Breast epithelium (tissue), 4 donors: ENCODE data around the gene ANKS1B. TPM values are rescaled to one million over a fixed set of nuclear protein-coding genes. Genes with fewer than 3 reads are reported as not detected.
"Not testable (repeated sequence)": the region's sequence is repeated elsewhere in the genome, so short reads cannot be mapped to it uniquely, and the experiment has no call there.

ENCODE experiments used
- DNase-seq, 2 donors: peaks; one replicate each; pipeline ENCODE4 v3.0.0-alpha.2; 2019; ENCODE audit warnings: low spot score in 2 of 2
- H3K27ac ChIP-seq, 2 donors: fragments of 200-600 bp; sonication (generic) in 1 of 2; one replicate each; pipeline ENCODE4 v1.5.1; 2016 to 2019; ENCODE audit warnings: mild to moderate bottlenecking in 1 of 2
- H3K27me3 ChIP-seq, 2 donors: fragments of 200-600 bp; sonication (generic) in 1 of 2; one replicate each; pipeline versions ENCODE4 v1.5.1 to v1.6.0; 2017 to 2019; ENCODE audit warnings: control low read depth in 1 of 2, mild to moderate bottlenecking in 1 of 2
- H3K36me3 ChIP-seq: fragments of 200-600 bp; one replicate; pipeline ENCODE4 v1.5.1; 2019
- H3K4me1 ChIP-seq, 2 donors: fragments of 200-600 bp; sonication (generic); one replicate each; pipeline ENCODE4 v1.5.1; 2016 to 2019; ENCODE audit warnings: control low read depth in 1 of 2
- H3K4me3 ChIP-seq, 3 donors: fragments of 200-600 bp; sonication (generic); 1 replicate in 2 of 3; 2 replicates in 1 of 3; pipeline ENCODE4 v1.5.1; 2016 to 2019; ENCODE audit warnings: mild to moderate bottlenecking in 3 of 3, moderate library complexity in 2 of 3
- H3K9me3 ChIP-seq, 2 donors: fragments of 200-600 bp; sonication (generic) in 1 of 2; one replicate each; pipeline ENCODE4 v1.5.1; 2016 to 2019; ENCODE audit warnings: control low read depth in 1 of 2
- CTCF ChIP-seq, 3 donors: fragments of 450-650 bp; IDR thresholded peaks; one replicate each; pipeline ENCODE4 v1.5.1; 2016 to 2017; ENCODE audit warnings: antibody characterized with exemption in 3 of 3, mild to moderate bottlenecking in 3 of 3, moderate library complexity in 3 of 3
- POLR2A ChIP-seq: fragments of 450-650 bp; IDR thresholded peaks from one replicate; pipeline ENCODE4 v1.6.1; 2016; ENCODE audit warnings: antibody characterized with exemption, mild to moderate bottlenecking, moderate library complexity
- POLR2AphosphoS5 ChIP-seq, 3 donors: sonication (generic); formaldehyde crosslinking; IDR thresholded peaks; one replicate each; pipeline ENCODE4 v1.6.1; 2017; ENCODE audit warnings: antibody characterized with exemption in 3 of 3
- intact Hi-C: fragments of 100-400 bp; cut with DNase I; formaldehyde crosslinking; loops from one replicate; pipeline ENCODE4 v1.15.1; 2023; ENCODE audit warnings: low total_unique reads
- total RNA-seq, 3 donors: library from RNA; depleted of rRNA; stranded (reverse); fragments of >200 nt; gene quantifications; one replicate each; pipeline ENCODE4 v1.1.0, GENCODE V29; 2016

ANKS1B gene
- total RNA-seq, 3 donors from 2014 or later, result 16.6 to 115 (median 32.4) TPM

- no peak for TF ChIP-seq CTCF (IDR thresholded peaks at IDR 0.05)
- no peak for TF ChIP-seq POLR2AphosphoS5 (IDR thresholded peaks at IDR 0.05)
- TF ChIP-seq POLR2A, result no peak
- Histone ChIP-seq H3K9me3 (no peaks in the 10 kb centered on the region), H3K27me3 (no peaks in the 10 kb centered on the region), H3K4me3 (no peak overlapping the region), H3K36me3 (no peaks in the 10 kb centered on the region), H3K4me1 (no peaks in the 10 kb centered on the region), H3K27ac (no peak overlapping the region)
- intact Hi-C loops, result no loop called here
- no peak for DNase-seq
These were observed 335.2 kb downstream of the ANKS1B start for GRCh38 chr12:99649551-99649950.

DNA sequence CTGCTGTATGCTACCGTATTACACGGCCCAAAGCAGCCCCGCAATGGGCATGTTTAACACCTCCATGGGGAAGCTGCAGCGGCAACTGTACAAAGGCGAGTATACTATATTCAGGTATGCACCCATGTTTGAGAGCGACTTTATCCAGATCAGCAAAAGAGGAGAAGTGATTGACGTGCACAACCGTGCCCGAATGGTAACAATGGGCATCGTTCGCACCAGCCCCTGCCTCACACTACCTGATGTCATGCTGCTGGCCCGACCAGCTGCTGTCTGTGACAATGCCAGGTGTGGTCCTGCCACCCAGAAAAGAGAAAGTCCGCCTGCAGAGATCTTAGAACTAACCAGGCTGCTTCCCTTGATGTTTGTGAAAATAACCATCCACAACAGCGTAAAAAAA is 336.6 kb downstream of the ANKS1B start:
- intact Hi-C loops, result no loop called here
- no peak for TF ChIP-seq POLR2AphosphoS5 (IDR thresholded peaks at IDR 0.05)
- no peak for TF ChIP-seq POLR2A
- no peak for TF ChIP-seq CTCF (IDR thresholded peaks at IDR 0.05)
- Histone ChIP-seq H3K27ac (no peak overlapping the region), H3K27me3 (no peaks in the 10 kb centered on the region), H3K9me3 (no peaks in the 10 kb centered on the region), H3K4me1 (no peaks in the 10 kb centered on the region), H3K36me3 (no peaks in the 10 kb centered on the region), H3K4me3 (no peak overlapping the region)
- DNase-seq, result no peak

- DNase-seq, result no peak
- TF ChIP-seq POLR2A (no peak), CTCF (IDR thresholded peaks at IDR 0.05) (no peak), POLR2AphosphoS5 (IDR thresholded peaks at IDR 0.05) (no peak)
- Histone ChIP-seq H3K4me3 (no peak within 1 kb of the TSS), H3K27ac (no peak within 1 kb of the TSS), H3K36me3 (no peaks in the 10 kb centered on the region), H3K27me3 (no peaks in the 10 kb centered on the region), H3K9me3 (no peaks in the 10 kb centered on the region), H3K4me1 (no peaks in the 10 kb centered on the region)
- intact Hi-C loops, result no loop called here
These were observed 337.3 kb downstream of the ANKS1B start, which contains the start of gene GARIN6 for GRCh38 chr12:99647453-99647852. GARIN6 (plus strand) TSS chr12:99647753; CDS start chr12:99648175, 422 bp downstream.

DNA sequence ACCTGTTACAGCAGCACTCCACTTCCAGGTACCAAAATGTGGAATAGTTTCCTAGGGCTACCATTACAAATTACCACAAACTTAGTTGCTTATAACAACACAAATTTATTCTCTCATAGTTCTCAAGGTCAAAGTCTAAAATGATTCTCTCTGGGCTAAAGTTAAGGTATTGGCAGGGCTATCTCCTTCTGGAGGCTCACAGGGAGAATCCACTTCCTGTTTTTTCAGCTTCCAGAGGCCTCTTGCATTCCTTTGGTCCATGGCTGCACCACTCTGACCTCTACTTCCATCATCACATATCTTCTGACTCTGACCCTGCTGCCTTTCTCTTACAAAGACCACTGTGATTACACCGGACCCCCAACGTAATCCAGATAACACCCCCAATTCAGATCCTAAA is 340.1 kb downstream of the ANKS1B start:
- no peak for TF ChIP-seq POLR2AphosphoS5 (IDR thresholded peaks at IDR 0.05)
- no peak for TF ChIP-seq CTCF (IDR thresholded peaks at IDR 0.05)
- no peak for TF ChIP-seq POLR2A
- no peak overlapping the region for H3K4me3 ChIP-seq
- no peaks in the 10 kb centered on the region for H3K4me1 ChIP-seq
- peaks cover 0 to under 1% of the 10 kb centered on the region in 2 donors for H3K9me3 ChIP-seq
- no peak for DNase-seq
- no peaks in the 10 kb centered on the region for H3K36me3 ChIP-seq
- intact Hi-C loops, result no loop called here
- H3K27me3 ChIP-seq, result no peaks in the 10 kb centered on the region
- H3K27ac ChIP-seq, result no peak overlapping the region

- no peaks in the 10 kb centered on the region for H3K4me1 ChIP-seq
- no peaks in the 10 kb centered on the region for H3K36me3 ChIP-seq
- peaks cover 0 to 13% of the 10 kb centered on the region in 2 donors for H3K9me3 ChIP-seq
- no peak for DNase-seq
- TF ChIP-seq POLR2AphosphoS5 (IDR thresholded peaks at IDR 0.05), result no peak
- TF ChIP-seq CTCF (IDR thresholded peaks at IDR 0.05), result no peak
- TF ChIP-seq POLR2A, result no peak
- no peak overlapping the region for H3K27ac ChIP-seq
- no peak overlapping the region for H3K4me3 ChIP-seq
- no peaks in the 10 kb centered on the region for H3K27me3 ChIP-seq
- intact Hi-C loops, result no loop called here
These were observed 357.3 kb downstream of the ANKS1B start for GRCh38 chr12:99627459-99627858.

GRCh38 chr12:99624591-99624990 is 360.1 kb downstream of the ANKS1B start:
- intact Hi-C loops, H3K27ac ChIP-seq, H3K4me3 ChIP-seq, H3K4me1 ChIP-seq, DNase-seq, H3K27me3 ChIP-seq, H3K36me3 ChIP-seq: not testable (repeated sequence)
- peaks cover 3 to 38% of the 10 kb centered on the region in 2 donors for H3K9me3 ChIP-seq
